Gastrocnemius medialis (tissue), 4 donors: ENCODE measurements around the gene ASPG. TPM values are rescaled to one million over a fixed set of nuclear protein-coding genes. Genes with fewer than 3 reads are reported as not detected.

Experiments
- ATAC-seq, 2 donors: fragments of 150-250 bp; one replicate each; pipeline ENCODE4 v1.9.1; 2016
- DNase-seq, 2 donors: peaks; one replicate each; pipeline ENCODE4 v3.0.0-alpha.2; 2019
- H3K27ac ChIP-seq, 4 donors: fragments of 200-600 bp; sonication (generic); 1 replicate in 1 of 4; 2 replicates in 3 of 4; pipeline ENCODE4 v1.5.1; 2016 to 2018; ENCODE audit warnings: mild to moderate bottlenecking in 2 of 4, moderate library complexity in 1 of 4
- H3K27me3 ChIP-seq, 3 donors: fragments of 200-600 bp; sonication (generic) in 2 of 3; 1 replicate in 1 of 3; 2 replicates in 2 of 3; pipeline versions ENCODE4 v1.5.1 to v1.6.0; 2016 to 2019; ENCODE audit warnings: mild to moderate bottlenecking in 1 of 3, moderate library complexity in 1 of 3
- H3K36me3 ChIP-seq, 2 donors: fragments of 200-600 bp; sonication (generic) in 1 of 2; one replicate each; pipeline ENCODE4 v1.5.1; 2017 to 2018
- H3K4me1 ChIP-seq, 2 donors: fragments of 200-600 bp; sonication (generic) in 1 of 2; one replicate each; pipeline ENCODE4 v1.5.1; 2016 to 2017; ENCODE audit warnings: mild to moderate bottlenecking in 2 of 2
- H3K4me3 ChIP-seq, 4 donors: fragments of 200-600 bp; sonication (generic) in 3 of 4; 1 replicate in 1 of 4; 2 replicates in 3 of 4; pipeline ENCODE4 v1.5.1; 2016 to 2019; ENCODE audit warnings: mild to moderate bottlenecking in 2 of 4
- H3K9me3 ChIP-seq, 3 donors: fragments of 200-600 bp; sonication (generic) in 2 of 3; 1 replicate in 1 of 3; 2 replicates in 2 of 3; pipeline ENCODE4 v1.5.1; 2016 to 2019
- CTCF ChIP-seq, 5 experiments: fragments of 450-650 bp in 3 of 5; fragments of 200-600 bp in 2 of 5; sonication (generic) in 2 of 5; IDR thresholded peaks in 4 of 5; conservative IDR thresholded peaks in 1 of 5; 1 replicate in 4 of 5; 2 replicates in 1 of 5; pipeline ENCODE4 v1.5.1; 2016 to 2019; ENCODE audit warnings: antibody characterized with exemption in 5 of 5, mild to moderate bottlenecking in 3 of 5, moderate library complexity in 3 of 5
- POLR2A ChIP-seq, 2 donors: fragments of 450-650 bp; IDR thresholded peaks; one replicate each; pipeline ENCODE4 v1.6.1; 2017; ENCODE audit warnings: antibody characterized with exemption in 2 of 2, mild to moderate bottlenecking in 2 of 2, moderate library complexity in 2 of 2
- in situ Hi-C, 4 donors: fragments of 200-750 bp; cut with MboI; loops; one replicate each; pipeline versions ENCODE4 v1.15.0 to v1.8.0; 2017; ENCODE audit warnings: low sequenced_read_pairs in 4 of 4
- intact Hi-C: fragments of 100-400 bp; cut with DNase I; formaldehyde crosslinking; loops from one replicate; pipeline ENCODE4 v1.15.1; 2023; ENCODE audit warnings: low total_unique reads
- total RNA-seq, 4 donors: library from RNA; depleted of rRNA; stranded (reverse); fragments of >200 nt; gene quantifications; one replicate each; pipeline versions ENCODE4 v1.1.0 to v1.2.3, GENCODE V29; 2016

Gene ASPG
- total RNA-seq, 4 donors from 2014 or later = 0.20 TPM; not detected in 3

- in situ Hi-C loops (no loop called here), intact Hi-C loops (no loop called here)
- no peaks in the 10 kb centered on the region for H3K9me3 ChIP-seq
- no peak overlapping the region for H3K27ac ChIP-seq
- peaks cover 0 to 4% of the 10 kb centered on the region in 2 donors for H3K4me1 ChIP-seq
- ATAC-seq (no peak), DNase-seq (no peak)
- no peak overlapping the region for H3K4me3 ChIP-seq
- peaks cover 0 to 14% (median 2%) of the 10 kb centered on the region in 3 donors for H3K27me3 ChIP-seq
- no peak for TF ChIP-seq POLR2A (IDR thresholded peaks at IDR 0.05)
- TF ChIP-seq CTCF (IDR thresholded peaks at IDR 0.05 in 4 of 5, conservative IDR thresholded peaks at IDR 0.05 in 1 of 5) = no peak
- H3K36me3 ChIP-seq = no peaks in the 10 kb centered on the region
Observed at GRCh38 chr14:104039214-104039613, 46.3 kb upstream of the ASPG start.

DNA sequence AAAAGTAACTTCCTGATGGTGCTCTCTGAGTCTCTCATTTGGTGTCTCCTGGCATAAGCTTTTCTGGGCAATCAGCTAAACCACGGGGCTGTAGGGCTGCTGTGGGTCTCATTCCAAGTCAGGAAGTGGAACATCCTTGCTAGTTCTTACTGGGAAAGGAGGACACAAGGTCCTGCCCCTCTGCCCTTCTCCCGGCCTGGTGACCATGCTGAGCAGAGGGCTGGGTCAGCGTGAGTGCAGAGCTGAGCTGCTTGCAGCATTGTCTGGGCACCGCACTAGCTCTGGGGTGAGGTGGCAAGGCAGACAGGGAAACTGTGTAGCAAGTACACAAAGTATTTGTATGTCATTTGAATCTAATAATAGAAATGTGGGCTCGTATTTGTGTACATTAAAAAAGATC is 45.0 kb upstream of the ASPG start:
- Histone ChIP-seq H3K9me3 (no peaks in the 10 kb centered on the region), H3K36me3 (no peaks in the 10 kb centered on the region), H3K4me3 (no peak overlapping the region), H3K27ac (no peak overlapping the region), H3K4me1 (peaks cover 0 to 4% of the 10 kb centered on the region in 2 donors), H3K27me3 (peaks cover 0 to 11% (median 2%) of the 10 kb centered on the region in 3 donors)
- intact Hi-C loops = no loop called here
- in situ Hi-C loops = no loop called here
- DNase-seq = no peak
- no peak for ATAC-seq
- no peak for TF ChIP-seq CTCF (IDR thresholded peaks at IDR 0.05 in 4 of 5, conservative IDR thresholded peaks at IDR 0.05 in 1 of 5)
- no peak for TF ChIP-seq POLR2A (IDR thresholded peaks at IDR 0.05)

DNA sequence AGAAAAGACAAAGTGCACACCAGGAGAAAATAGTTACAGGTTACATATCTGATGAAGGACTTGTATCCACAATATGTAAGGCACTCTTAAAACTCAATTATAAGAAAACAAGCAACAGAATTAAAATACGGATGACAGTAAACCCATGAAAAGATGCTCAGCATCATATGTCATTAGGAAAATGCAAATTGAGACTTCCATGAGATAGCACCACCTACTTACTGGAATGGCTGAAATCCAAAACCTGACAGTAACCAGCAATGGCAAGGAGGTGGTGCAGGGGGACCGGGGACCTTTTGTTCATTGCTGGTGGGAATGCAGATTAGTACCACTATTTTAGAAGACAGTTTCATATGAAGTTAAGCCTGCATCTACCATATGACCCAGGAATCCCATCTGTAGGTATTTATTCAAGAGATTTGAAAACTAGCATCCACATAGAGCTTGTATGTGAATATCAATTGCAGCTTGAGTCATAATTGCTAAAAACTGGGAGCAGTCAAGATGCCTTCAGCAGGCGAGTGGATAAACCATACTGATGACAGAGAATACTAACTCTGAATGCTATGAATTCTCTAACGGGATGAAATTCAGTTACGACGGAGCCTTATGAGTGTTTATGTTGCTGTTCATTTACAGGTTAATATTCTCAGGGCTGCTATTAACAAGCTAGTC is 43.9 kb upstream of the ASPG start:
- DNase-seq (no peak), ATAC-seq (no peak)
- intact Hi-C loops (no loop called here), in situ Hi-C loops (no loop called here)
- Histone ChIP-seq H3K36me3 (no peaks in the 10 kb centered on the region), H3K4me1 (peaks cover 0 to 4% of the 10 kb centered on the region in 2 donors), H3K4me3 (no peak overlapping the region), H3K27ac (no peak overlapping the region), H3K27me3 (peaks cover 0 to 8% (median 2%) of the 10 kb centered on the region in 3 donors), H3K9me3 (no peaks in the 10 kb centered on the region)
- TF ChIP-seq CTCF (IDR thresholded peaks at IDR 0.05 in 4 of 5, conservative IDR thresholded peaks at IDR 0.05 in 1 of 5) = no peak
- no peak for TF ChIP-seq POLR2A (IDR thresholded peaks at IDR 0.05)

- DNase-seq (no peak), ATAC-seq (no peak)
- TF ChIP-seq POLR2A (IDR thresholded peaks at IDR 0.05) (no peak), CTCF (IDR thresholded peaks at IDR 0.05 in 4 of 5, conservative IDR thresholded peaks at IDR 0.05 in 1 of 5) (no peak)
- Histone ChIP-seq H3K27me3 (peaks cover 0 to 6% (median 2%) of the 10 kb centered on the region in 3 donors), H3K9me3 (no peaks in the 10 kb centered on the region), H3K36me3 (no peaks in the 10 kb centered on the region), H3K27ac (no peak overlapping the region), H3K4me1 (no peaks in the 10 kb centered on the region), H3K4me3 (no peak overlapping the region)
- intact Hi-C loops = no loop called here
- in situ Hi-C loops = no loop called here
Observed at GRCh38 chr14:104044016-104044415, 41.5 kb upstream of the ASPG start.

GRCh38 chr14:104047761-104048160 is 37.7 kb upstream of the ASPG start:
- peaks cover 0 to 4% (median 0%) of the 10 kb centered on the region in 3 donors for H3K27me3 ChIP-seq
- DNase-seq (no peak), ATAC-seq (no peak)
- intact Hi-C loops = no loop called here
- no peak overlapping the region for H3K27ac ChIP-seq
- H3K4me3 ChIP-seq = no peak overlapping the region
- TF ChIP-seq CTCF (IDR thresholded peaks at IDR 0.05 in 4 of 5, conservative IDR thresholded peaks at IDR 0.05 in 1 of 5) (no peak), POLR2A (IDR thresholded peaks at IDR 0.05) (no peak)
- in situ Hi-C loops = no loop called here
- H3K36me3 ChIP-seq = no peaks in the 10 kb centered on the region
- H3K4me1 ChIP-seq = no peaks in the 10 kb centered on the region
- no peaks in the 10 kb centered on the region for H3K9me3 ChIP-seq
